Spleen (tissue), 11 donors: ENCODE data around the gene SNED1. TPM values are rescaled to one million over a fixed set of nuclear protein-coding genes. Genes with fewer than 3 reads are reported as not detected.

Experiments
- DNase-seq: peaks from one replicate; pipeline ENCODE4 v3.0.0-alpha.2; 2020
- H3K27ac ChIP-seq, 8 donors: fragments of 200-600 bp; sonication (generic) in 7 of 8; 1 replicate in 4 of 8; 2 replicates in 4 of 8; pipeline versions ENCODE4 v1.5.0 to v1.8.0; 2016 to 2021; ENCODE audit warnings: inconsistent platforms in 4 of 8, mild to moderate bottlenecking in 4 of 8, moderate library complexity in 1 of 8
- H3K27me3 ChIP-seq, 7 donors: fragments of 200-600 bp; sonication (generic) in 6 of 7; replicated peaks in 1 of 7; 1 replicate in 4 of 7; 2 replicates in 3 of 7; pipeline versions ENCODE4 v1.5.0 to v1.8.0; 2016 to 2021; ENCODE audit warnings: inconsistent platforms in 3 of 7, mild to moderate bottlenecking in 1 of 7
- H3K36me3 ChIP-seq, 6 donors: fragments of 200-600 bp; sonication (generic) in 5 of 6; 1 replicate in 4 of 6; 2 replicates in 2 of 6; pipeline versions ENCODE4 v1.5.0 to v1.8.0; 2016 to 2021; ENCODE audit warnings: inconsistent platforms in 2 of 6
- H3K4me1 ChIP-seq, 6 donors: fragments of 200-600 bp; sonication (generic) in 5 of 6; 1 replicate in 3 of 6; 2 replicates in 3 of 6; pipeline versions ENCODE4 v1.5.0 to v1.8.0; 2016 to 2021; ENCODE audit warnings: inconsistent platforms in 3 of 6
- H3K4me3 ChIP-seq, 8 donors: fragments of 200-600 bp; sonication (generic) in 7 of 8; 1 replicate in 4 of 8; 2 replicates in 4 of 8; pipeline versions ENCODE4 v1.5.0 to v1.8.0; 2016 to 2021; ENCODE audit warnings: inconsistent platforms in 4 of 8, mild to moderate bottlenecking in 4 of 8, moderate library complexity in 2 of 8
- H3K9me3 ChIP-seq, 8 donors: fragments of 200-600 bp; sonication (generic) in 7 of 8; 1 replicate in 4 of 8; 2 replicates in 4 of 8; pipeline versions ENCODE4 v1.5.0 to v1.8.0; 2016 to 2021; ENCODE audit warnings: inconsistent platforms in 4 of 8
- CTCF ChIP-seq, 11 experiments: fragments of 200-600 bp in 7 of 11; fragments of 450-650 bp in 4 of 11; sonication (generic) in 4 of 11; IDR thresholded peaks in 8 of 11; conservative IDR thresholded peaks in 3 of 11; 1 replicate in 7 of 11; 2 replicates in 4 of 11; pipeline versions ENCODE4 v1.4.0 to v1.8.0; 2016 to 2021; ENCODE audit warnings: antibody characterized with exemption in 11 of 11, inconsistent platforms in 4 of 11, mild to moderate bottlenecking in 1 of 11
- POLR2A ChIP-seq, 3 donors: fragments of 450-650 bp; IDR thresholded peaks; one replicate each; pipeline ENCODE4 v1.5.1; 2017; ENCODE audit warnings: antibody characterized with exemption in 3 of 3, mild to moderate bottlenecking in 1 of 3
- POLR2AphosphoS5 ChIP-seq, 3 donors: sonication (generic); formaldehyde crosslinking; IDR thresholded peaks; one replicate each; pipeline ENCODE4 v1.5.1; 2017; ENCODE audit warnings: antibody characterized with exemption in 3 of 3
- WGBS, 5 donors: extraction: QIAGEN DNeasy Blood & Tissue Kit in 3 of 5; methylation state at CpG; one replicate each; pipeline versions ENCODE4 v1.1.5 to v1.1.7; 2013 to 2018; 5-methylcytosine and 5-hydroxymethylcytosine counted together
- intact Hi-C: fragments of 100-400 bp; cut with DNase I; formaldehyde crosslinking; loops from one replicate; pipeline ENCODE4 v1.15.0; 2023; ENCODE audit warnings: low total_unique reads
- polyA plus RNA-seq, 3 donors: library from polyadenylated mRNA; stranded (reverse); fragments of 200-250 nt; gene quantifications; one replicate each; pipeline ENCODE4 v1.2.1, GENCODE V29; 2013
- total RNA-seq, 7 donors: library from RNA; depleted of rRNA in 3 of 7; stranded (reverse); fragments of >200 nt in 3 of 7; fragmentation: NEBNext Ultra II Directional in 4 of 7; extraction: Animal tissue kit (Norgen Biotek cat#: 25700) in 4 of 7; gene quantifications; one replicate each; pipeline versions ENCODE4 v1.1.0 to v1.2.1, GENCODE V29; 2016 to 2021
- donor health status: healthy with polysubstance abuse.
- donor health status: DM: no; HTN: no; CAD: no; lungs with moderate emphysema.
- donor health status: DM: no; HTN: no; CAD: no.
- donor health status: Bipolar disorder and iron deficiency.
- donor health status: healthy.
- donor health status: DM: no; HTN: no; CAD: no.
- donor health status: DM: yes; HTN: yes; CAD: no.

Gene SNED1
- total and polyA plus RNA-seq, 10 donors, result 2.6 to 85.3 (median 45.5) TPM

DNA sequence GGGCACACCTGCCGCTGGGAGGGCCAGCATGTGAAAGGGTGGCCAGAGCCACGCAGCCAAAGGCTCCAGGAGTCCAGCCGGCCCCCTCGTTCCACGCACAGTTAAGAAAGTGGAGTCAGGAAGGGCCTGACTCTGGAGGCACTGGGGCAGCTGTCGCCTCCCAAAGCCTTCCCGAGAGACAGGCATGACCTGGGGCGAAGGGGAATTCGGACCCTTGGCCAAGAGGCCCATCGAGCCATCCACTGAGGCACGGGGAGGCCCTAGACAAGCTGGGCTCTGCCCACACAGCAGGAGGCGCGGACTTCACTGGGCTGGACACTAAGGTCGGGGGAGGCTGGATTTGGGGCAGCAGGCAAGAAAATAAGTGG is 38.5 kb upstream of the SNED1 start:
- H3K9me3 ChIP-seq, result no peaks in the 10 kb centered on the region
- peaks cover 17 to 56% (median 29%) of the 10 kb centered on the region in 6 donors for H3K4me1 ChIP-seq
- DNase-seq, result no peak
- intact Hi-C loops, result no loop called here
- 77 to 91% (median 86%) methylated on average over 7 to 14 of the region's 14 CpGs for WGBS, 5 donors
- peaks cover 0 to 10% (median 0%) of the 10 kb centered on the region in 7 donors for H3K27me3 ChIP-seq
- H3K4me3 ChIP-seq, result no peak overlapping the region
- peak overlapping the region in 7 of 8 donors; percentile 32 to 97 (median 84) for H3K27ac ChIP-seq
- TF ChIP-seq CTCF (IDR thresholded peaks at IDR 0.05 in 8 of 11, conservative IDR thresholded peaks at IDR 0.05 in 3 of 11) (no peak), POLR2A (IDR thresholded peaks at IDR 0.05) (no peak), POLR2AphosphoS5 (IDR thresholded peaks at IDR 0.05) (no peak)
- H3K36me3 ChIP-seq, result no peaks in the 10 kb centered on the region

GRCh38 chr2:240960309-240960970 is 38.0 kb upstream of the SNED1 start:
- WGBS, 5 donors, result 20 to 34% (median 28%) methylated on average over 27 to 28 of the region's 28 CpGs

GRCh38 chr2:240960971-240961876 is 37.2 kb upstream of the SNED1 start:
- Histone ChIP-seq H3K27me3 (peaks cover 0 to 10% (median 0%) of the 10 kb centered on the region in 7 donors), H3K4me1 (peaks cover 25 to 69% (median 39%) of the 10 kb centered on the region in 6 donors), H3K4me3 (no peak overlapping the region), H3K27ac (peak overlapping the region in 6 of 8 donors; percentile 32 to 97 (median 86)), H3K36me3 (no peaks in the 10 kb centered on the region), H3K9me3 (no peaks in the 10 kb centered on the region)
- 67 to 75% (median 72%) methylated on average over 27 of the region's 27 CpGs for WGBS, 5 donors
- DNase-seq, result peak; percentile 64
- TF ChIP-seq POLR2AphosphoS5 (IDR thresholded peaks at IDR 0.05) (no peak), POLR2A (IDR thresholded peaks at IDR 0.05) (no peak), CTCF (IDR thresholded peaks at IDR 0.05 in 8 of 11, conservative IDR thresholded peaks at IDR 0.05 in 3 of 11) (no peak)
- intact Hi-C loops, result no loop called here

More at GRCh38 chr2:240960309-240960970, 38.0 kb upstream of the SNED1 start:
- intact Hi-C loops, result no loop called here
- Histone ChIP-seq H3K27ac (peak overlapping the region; percentile 32 to 97 (median 78)), H3K4me3 (no peak overlapping the region), H3K4me1 (peaks cover 21 to 61% (median 33%) of the 10 kb centered on the region in 6 donors), H3K36me3 (no peaks in the 10 kb centered on the region), H3K27me3 (peaks cover 0 to 10% (median 0%) of the 10 kb centered on the region in 7 donors), H3K9me3 (no peaks in the 10 kb centered on the region)
- peak in 2 of 3 donors; percentile 72 to 78 for TF ChIP-seq POLR2AphosphoS5 (IDR thresholded peaks at IDR 0.05)
- TF ChIP-seq POLR2A (IDR thresholded peaks at IDR 0.05), result no peak
- DNase-seq, result peak; percentile 90

DNA sequence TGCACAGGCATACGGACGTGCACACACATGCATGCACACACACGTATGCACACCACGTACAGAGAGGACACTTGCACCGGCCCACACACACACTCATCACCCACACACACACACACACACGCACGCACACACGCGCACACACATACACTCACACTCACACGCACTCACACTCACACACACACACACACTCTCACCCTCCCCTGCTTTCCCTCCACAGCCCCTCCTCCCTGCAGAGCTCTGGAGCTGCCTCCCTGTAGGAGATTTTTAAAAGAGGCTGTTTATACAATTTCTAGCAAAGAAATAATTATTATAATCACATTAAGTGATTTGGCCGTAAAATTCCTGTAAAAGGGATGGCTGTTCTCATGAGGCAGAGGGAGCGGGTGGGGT is 36.5 kb upstream of the SNED1 start:
- Histone ChIP-seq H3K36me3 (no peaks in the 10 kb centered on the region), H3K4me3 (no peak overlapping the region), H3K9me3 (no peaks in the 10 kb centered on the region), H3K4me1 (peaks cover 25 to 76% (median 44%) of the 10 kb centered on the region in 6 donors), H3K27me3 (peaks cover 0 to 4% (median 0%) of the 10 kb centered on the region in 7 donors), H3K27ac (peak overlapping the region in 7 of 8 donors; percentile 73 to 97 (median 87))
- WGBS, 5 donors, result 48 to 70% (median 60%) methylated on average over 12 of the region's 12 CpGs
- TF ChIP-seq CTCF (IDR thresholded peaks at IDR 0.05 in 8 of 11, conservative IDR thresholded peaks at IDR 0.05 in 3 of 11) (no peak), POLR2A (IDR thresholded peaks at IDR 0.05) (no peak), POLR2AphosphoS5 (IDR thresholded peaks at IDR 0.05) (no peak)
- intact Hi-C loops, result no loop called here
- peak; percentile 25 for DNase-seq
